Measurements from ENCODE around the gene KMT5B. TPM values are rescaled to one million over a fixed set of nuclear protein-coding genes. Genes with fewer than 3 reads are reported as not detected.

Gene KMT5B
- total and polyA plus RNA-seq, 2 of the 13 experiments (the other 11 are each of a cell fraction or from before 2014, with no cell fraction given) = 17.6 to 23.7 TPM

GRCh38 chr11:68257477-68258362 is 44.6 kb upstream of the KMT5B start (continued):
- TF ChIP-seq HNF4G (IDR thresholded peaks at IDR 0.05; ENCODE audit: borderline replicate concordance, low read depth, low read length) (0 out of 2 replicates have a peak, but pooled peaks have one; percentile 11), HNF4G (CRISPR knock-in tag; IDR thresholded peaks at IDR 0.05; ENCODE audit: borderline replicate concordance, low read depth) (no peak), ISL2 (CRISPR knock-in tag; IDR thresholded peaks at IDR 0.05) (0 out of 2 replicates have a peak, but pooled peaks have one; percentile 49), PITX1 (CRISPR knock-in tag; IDR thresholded peaks at IDR 0.05) (peak; percentile 71; the same call in 1 of the 2 replicates), STAG1 (CRISPR knock-in tag; IDR thresholded peaks at IDR 0.05) (peak; percentile 91), MXD4 (CRISPR knock-in tag; IDR thresholded peaks at IDR 0.05) (peak; percentile 57; the same call in 1 of the 2 replicates), RXRB (CRISPR knock-in tag; IDR thresholded peaks at IDR 0.05; ENCODE audit: borderline replicate concordance) (peak; percentile 74), ZNF281 (CRISPR knock-in tag; IDR thresholded peaks at IDR 0.05; ENCODE audit: borderline replicate concordance) (peak; percentile 16; the same call in 1 of the 2 replicates), HDAC2 (CRISPR knock-in tag; IDR thresholded peaks at IDR 0.05) (peak; percentile 53), GATAD2A (CRISPR knock-in tag; IDR thresholded peaks at IDR 0.05) (peak; percentile 37; the same call in 1 of the 2 replicates), KDM3A (CRISPR knock-in tag; IDR thresholded peaks at IDR 0.05; ENCODE audit: low read depth) (peak; percentile 68; the same call in 1 of the 2 replicates), ZNF878 (CRISPR knock-in tag; IDR thresholded peaks at IDR 0.05) (no peak), PPARG (CRISPR knock-in tag; conservative IDR thresholded peaks at IDR 0.05) (peak; percentile 51; the same call in 1 of the 2 replicates), ZNF333 (CRISPR knock-in tag; IDR thresholded peaks at IDR 0.05; ENCODE audit: borderline replicate concordance) (no peak)
- TF ChIP-seq, protein P1, sequence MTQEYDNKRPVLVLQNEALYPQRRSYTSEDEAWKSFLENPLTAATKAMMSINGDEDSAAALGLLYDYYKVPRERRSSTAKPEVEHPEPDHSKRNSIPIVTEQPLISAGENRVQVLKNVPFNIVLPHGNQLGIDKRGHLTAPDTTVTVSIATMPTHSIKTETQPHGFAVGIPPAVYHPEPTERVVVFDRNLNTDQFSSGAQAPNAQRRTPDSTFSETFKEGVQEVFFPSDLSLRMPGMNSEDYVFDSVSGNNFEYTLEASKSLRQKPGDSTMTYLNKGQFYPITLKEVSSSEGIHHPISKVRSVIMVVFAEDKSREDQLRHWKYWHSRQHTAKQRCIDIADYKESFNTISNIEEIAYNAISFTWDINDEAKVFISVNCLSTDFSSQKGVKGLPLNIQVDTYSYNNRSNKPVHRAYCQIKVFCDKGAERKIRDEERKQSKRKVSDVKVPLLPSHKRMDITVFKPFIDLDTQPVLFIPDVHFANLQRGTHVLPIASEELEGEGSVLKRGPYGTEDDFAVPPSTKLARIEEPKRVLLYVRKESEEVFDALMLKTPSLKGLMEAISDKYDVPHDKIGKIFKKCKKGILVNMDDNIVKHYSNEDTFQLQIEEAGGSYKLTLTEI (CRISPR knock-in tag; conservative IDR thresholded peaks at IDR 0.05) = no peak
- TF ChIP-seq, protein P2, sequence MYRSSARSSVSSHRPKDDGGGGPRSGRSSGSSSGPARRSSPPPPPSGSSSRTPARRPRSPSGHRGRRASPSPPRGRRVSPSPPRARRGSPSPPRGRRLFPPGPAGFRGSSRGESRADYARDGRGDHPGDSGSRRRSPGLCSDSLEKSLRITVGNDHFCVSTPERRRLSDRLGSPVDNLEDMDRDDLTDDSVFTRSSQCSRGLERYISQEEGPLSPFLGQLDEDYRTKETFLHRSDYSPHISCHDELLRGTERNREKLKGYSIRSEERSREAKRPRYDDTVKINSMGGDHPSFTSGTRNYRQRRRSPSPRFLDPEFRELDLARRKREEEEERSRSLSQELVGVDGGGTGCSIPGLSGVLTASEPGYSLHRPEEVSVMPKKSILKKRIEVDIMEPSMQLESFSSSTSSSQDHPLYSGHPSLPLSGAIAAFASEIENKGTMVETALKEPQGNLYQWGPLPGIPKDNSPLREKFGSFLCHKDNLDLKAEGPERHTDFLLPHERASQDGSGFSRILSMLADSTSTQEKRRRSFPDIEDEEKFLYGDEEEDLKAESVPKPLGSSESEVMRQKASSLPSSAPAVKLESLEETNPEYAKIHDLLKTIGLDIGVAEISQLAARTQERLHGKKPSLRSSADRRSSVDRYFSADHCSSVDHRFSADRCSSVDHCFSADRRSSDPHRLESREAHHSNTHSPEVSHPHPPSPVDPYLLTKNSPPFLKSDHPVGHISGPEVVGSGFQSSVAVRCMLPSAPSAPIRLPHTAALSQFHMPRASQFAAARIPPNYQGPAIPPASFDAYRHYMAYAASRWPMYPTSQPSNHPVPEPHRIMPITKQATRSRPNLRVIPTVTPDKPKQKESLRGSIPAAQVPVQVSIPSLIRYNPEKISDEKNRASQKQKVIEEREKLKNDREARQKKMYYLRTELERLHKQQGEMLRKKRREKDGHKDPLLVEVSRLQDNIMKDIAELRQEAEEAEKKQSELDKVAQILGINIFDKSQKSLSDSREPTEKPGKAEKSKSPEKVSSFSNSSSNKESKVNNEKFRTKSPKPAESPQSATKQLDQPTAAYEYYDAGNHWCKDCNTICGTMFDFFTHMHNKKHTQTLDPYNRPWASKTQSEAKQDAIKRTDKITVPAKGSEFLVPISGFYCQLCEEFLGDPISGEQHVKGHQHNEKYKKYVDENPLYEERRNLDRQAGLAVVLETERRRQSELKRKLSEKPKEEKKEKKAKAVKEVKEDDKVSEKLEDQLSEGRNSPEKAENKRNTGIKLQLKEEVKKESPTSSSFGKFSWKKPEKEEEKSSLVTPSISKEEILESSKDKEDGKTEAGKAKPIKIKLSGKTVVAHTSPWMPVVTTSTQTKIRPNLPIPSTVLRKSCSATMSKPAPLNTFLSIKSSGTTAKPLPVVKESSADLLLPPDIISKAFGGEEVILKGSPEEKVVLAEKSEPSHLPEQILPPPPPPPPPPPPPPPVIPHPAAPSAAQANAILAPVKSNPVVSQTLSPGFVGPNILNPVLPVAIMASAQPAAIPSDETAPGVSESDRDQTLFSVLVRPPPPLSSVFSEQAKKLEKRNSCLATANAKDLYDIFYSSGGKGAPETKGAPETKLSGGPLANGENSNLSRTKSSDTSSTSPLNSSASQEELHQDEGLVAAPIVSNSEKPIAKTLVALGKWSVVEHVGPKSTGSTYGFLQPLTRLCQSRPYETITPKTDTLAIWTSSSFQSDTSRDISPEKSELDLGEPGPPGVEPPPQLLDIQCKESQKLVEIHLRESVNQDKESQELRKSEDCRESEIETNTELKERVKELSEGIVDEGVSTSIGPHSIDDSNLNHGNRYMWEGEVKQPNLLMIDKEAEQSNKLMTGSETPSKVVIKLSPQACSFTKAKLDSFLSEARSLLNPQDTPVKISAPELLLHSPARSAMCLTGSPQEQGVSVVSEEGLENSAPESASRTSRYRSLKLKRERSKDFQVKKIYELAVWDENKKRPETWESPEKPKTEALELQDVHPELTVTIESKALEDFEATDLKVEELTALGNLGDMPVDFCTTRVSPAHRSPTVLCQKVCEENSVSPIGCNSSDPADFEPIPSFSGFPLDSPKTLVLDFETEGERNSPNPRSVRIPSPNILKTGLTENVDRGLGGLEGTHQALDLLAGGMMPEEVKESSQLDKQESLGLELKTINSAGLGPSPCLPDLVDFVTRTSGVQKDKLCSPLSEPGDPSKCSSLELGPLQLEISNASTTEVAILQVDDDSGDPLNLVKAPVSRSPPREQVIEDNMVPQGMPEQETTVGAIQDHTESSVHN (CRISPR knock-in tag; IDR thresholded peaks at IDR 0.05) = no peak; the same call in 1 of the 2 replicates

All from HepG2 (cell line).